ENCODE results near the gene ARID3C.

Gene ARID3C

DNA sequence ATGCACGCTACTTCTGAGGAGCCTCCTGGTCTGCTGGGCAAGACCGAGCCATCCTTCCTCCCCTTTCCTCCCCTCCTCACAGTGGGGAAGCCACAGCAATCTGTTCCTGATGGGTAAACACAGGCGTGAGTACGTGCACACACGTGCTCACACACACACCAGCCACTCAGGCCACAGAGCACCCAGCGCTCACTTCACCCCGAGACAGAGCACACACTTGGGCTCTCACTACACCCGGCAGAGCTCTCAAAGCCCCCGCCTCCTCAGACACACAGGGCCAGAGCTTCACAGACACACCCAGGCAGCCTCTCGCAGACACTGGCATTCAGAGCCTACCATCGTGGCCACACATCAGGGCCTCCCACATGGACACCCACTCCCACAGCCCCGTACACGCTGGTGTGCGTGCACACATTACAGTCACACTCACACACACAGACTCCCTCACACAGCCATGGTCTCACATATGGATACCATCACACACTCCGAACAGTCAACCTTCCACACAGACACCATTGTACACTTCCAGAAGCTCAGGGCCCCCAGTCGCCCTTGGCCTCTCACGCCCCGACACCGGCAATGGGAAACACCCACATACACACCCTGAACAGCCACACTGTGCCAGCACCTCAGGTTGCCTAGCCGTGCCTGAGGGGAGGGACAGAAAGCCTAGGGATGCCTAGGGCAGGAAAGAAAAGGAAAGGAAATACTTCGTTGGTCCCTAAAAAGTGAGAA is 52.8 kb downstream of the ARID3C start:
- DNase-seq, result no peak

GRCh38 chr9:34575241-34575640 is 53.6 kb downstream of the ARID3C start:
- no peak for DNase-seq

GRCh38 chr9:34574571-34574970 is 54.3 kb downstream of the ARID3C start:
- DNase-seq, result no peak

DNA sequence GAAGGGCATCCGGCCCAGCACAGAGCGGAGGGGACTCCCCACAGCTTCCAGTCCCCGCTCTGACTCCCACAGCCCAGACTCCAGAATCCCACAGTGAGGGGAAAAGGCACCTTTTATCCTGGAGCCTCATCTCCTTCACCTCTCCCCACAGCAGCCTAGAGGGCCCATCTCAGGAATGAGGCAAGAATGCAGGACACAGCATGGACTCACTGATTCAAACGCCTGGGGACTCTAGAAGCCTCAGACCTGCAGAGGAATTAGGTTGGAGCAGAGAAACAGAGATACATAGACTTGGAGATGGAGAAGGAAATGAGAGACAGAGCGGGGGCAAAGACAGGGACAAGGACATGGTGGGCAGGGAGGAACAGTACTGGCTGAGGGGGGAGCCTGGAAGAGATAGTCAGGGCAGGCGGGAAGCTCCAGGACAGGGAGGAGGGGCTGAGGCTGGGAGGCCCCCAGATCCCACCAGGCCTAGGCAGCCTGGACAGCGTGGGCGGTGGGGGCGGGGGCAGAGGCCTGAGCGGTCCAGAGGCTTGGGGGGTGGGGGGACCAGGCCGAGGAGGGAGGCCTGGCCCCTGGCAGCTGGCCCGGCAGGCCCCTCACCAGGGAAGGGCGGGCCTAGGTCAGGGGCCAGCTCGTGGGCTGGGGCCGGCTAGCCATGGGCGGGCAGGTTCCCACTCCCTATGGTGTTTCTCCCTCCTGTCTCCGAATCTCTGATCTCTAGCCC is 55.1 kb downstream of the ARID3C start:
- no peak for DNase-seq

GRCh38 chr9:34572628-34573027 is 56.2 kb downstream of the ARID3C start:
- no peak for DNase-seq

DNA sequence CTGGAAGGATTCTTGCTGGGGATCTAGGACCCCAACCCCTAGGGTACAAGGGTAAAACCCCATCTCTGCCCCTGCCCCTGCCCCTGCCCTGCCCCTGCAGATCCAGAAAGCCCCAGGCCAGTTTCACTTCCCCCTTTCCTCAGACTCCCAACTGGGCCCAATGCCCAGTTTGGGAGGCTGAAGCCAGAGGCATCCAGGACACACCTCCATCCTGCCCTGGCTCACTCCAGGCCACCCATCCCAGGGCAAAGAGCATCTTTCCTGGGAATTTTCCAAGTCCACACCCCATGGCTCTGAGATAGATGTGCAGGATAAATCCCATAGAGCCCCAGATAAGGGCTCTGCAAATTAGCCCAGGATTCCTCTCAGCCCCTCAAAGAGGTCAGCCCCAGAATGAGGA is 56.8 kb downstream of the ARID3C start:
- DNase-seq, result no peak

DNA sequence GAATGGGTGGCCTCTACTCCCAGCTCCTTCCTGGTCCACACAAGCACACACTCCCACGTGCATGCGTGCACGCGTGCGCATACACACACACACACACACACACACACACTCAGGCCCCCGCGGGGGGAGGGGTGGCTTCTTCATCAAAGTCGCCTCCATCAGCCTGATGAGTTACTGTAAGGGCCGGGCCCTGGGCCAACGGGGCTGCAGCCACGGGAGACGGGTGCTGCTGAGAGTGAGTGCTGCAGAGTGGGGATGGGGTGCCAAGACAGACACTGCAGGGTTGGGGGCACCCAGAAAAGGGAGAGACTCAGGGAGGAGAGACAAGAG is 57.4 kb downstream of the ARID3C start:
- no peak for DNase-seq

Measured in HCEC 1CT (cell line).